ENCODE results near the gene SDR42E1.
"Not testable (repeated sequence)": the region's sequence is repeated elsewhere in the genome, so short reads cannot be mapped to it uniquely, and the experiment has no call there.

Gene SDR42E1

DNA sequence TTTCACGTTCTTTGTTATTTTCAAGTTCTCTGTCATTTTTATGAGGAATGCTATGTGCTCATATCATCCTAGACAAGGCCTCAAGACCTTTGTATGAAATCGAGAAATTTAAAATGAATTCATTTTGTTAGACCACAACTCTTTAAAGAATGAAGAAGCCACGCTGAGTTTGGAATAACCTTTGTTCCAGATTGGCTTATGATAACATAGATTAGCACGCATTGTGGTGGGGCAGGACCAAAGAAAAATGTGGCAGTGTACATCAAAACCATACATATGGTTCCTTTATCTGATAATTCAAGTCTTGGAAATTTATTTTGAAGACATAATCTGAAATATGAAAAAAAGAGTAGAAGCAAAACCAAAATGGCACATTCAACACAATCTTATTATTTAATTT lies 26.0 kb upstream of the SDR42E1 start:
- no peak for DNase-seq (ENCODE audit: low read depth)

DNA sequence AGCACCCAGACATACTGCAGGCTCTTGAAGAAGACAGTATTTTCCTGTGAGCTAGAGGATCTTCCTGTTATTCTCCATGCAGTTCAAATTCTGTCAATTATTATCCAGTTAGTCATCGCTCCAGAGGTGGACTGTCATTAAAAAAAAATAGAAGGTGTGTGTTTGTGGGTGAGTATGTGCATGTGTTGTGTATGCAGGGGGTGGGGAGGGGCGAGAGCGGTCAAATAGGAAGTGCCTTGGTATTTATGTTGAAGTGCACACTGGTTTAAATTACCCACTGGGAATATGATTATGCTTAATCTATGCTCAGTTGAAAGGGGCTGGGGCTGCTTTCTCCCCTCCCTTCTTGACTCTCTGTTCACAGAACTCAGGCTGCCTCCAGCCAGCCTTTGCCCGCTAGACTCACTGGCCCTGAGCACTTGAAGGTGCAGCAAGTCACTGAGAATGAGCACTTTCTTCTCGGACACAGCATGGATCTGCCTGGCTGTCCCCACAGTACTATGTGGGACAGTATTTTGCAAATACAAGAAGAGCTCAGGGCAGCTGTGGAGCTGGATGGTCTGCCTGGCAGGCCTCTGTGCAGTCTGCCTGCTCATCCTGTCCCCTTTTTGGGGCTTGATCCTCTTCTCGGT lies 23.8 kb upstream of the SDR42E1 start, which contains the start of gene HSD17B2:
TSS of gene HSD17B2 (plus strand) at position 273 of the 632 bp plus-strand sequence. CDS start at position 445, 172 bp downstream.
- peak; percentile 15 for DNase-seq (ENCODE audit: low read depth)

DNA sequence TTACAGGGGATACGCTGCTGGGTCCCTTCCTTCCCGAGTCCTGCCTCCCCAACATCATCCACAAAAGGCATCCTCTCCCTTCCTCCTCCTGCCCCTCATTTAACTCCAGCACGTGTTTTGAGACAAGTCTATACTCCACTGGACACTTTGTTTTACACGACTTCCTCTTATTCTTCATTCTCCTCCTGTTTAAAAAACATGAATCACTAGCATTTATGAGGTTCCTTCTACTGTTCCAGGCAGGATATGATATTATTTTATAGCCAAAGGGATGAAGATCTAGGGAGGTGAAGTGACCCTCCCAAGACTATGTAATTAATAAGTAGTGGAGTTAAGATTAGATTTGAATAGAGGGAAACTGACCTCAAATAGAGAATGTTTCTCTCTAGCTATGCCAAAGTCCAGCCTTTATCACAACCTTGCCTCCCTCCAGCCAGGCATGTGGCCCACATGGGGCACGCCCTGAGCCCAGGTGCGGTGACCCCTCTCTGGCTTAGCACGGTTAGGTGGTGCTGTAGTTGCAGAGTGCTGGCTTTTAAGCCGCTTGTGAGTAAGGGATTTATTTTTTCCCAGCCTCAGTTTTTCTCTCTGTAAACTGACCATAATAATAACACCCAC lies 22.5 kb upstream of the SDR42E1 start:
- DNase-seq (ENCODE audit: low read depth) = no peak

DNA sequence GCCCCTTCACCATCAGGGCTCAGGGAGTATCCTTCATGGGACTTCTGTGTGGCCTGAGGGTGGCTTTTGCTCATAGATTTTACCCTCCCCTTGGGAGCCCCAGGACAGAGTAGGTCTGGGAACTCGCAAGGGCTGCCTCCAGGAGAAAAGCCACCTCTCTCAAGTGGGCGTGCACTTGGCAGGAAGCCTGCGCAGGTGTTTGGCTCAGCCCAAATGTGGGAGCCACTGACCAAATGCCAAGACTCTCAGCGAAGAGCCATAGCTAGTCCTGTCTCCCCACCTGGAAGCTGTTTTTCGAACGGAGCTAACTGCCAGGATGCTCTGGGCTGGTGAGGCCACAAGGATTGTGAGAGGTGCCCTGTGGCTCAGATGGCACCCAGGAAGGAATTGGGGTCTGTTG lies 21.7 kb upstream of the SDR42E1 start:
- no peak for DNase-seq (ENCODE audit: low read depth)

DNA sequence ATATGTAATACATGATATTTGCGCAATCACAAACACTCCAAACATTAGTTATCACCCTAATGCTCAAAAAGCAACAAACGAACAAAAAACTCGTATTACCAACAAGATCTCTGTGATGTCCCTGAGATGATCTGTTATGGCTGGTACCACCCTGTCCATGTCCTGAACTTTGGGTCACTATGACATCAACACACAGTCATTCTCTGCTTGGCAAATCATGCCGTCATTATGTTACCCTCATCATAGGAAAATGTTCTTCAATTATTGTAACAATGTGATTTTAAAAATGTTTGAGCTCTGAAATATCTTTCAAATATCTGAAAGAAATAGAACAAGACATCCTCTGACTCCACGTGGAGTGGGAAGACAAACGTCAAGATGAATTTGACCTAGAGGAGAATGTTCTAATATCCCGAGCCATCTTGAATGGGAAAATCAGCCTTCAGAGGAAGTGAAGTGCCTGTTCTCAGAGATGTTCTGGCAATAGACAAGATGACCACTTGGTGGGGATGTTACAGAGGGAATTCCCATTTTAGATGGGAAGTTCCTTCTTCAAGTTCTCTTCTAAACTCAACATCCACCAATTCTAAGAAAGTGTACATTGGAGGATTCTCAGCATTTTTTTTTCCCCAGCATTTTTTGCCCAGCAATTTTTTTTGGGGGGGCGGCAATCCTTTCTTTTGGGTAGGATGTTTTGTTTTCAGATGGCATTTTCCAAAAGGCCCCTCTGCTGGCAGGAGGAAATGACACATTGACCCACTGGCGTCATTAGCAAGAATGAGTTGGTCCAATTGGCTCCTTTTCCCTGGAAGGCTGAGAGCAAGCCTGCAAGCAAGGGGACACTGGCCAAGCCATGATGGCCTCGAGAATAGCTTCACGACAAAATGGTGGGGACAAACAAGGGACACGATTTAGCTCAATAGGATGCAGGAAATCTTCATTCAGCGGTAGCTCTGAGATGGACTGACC lies 20.1 kb upstream of the SDR42E1 start:
- peak; percentile 66 for DNase-seq (ENCODE audit: low read depth)

DNA sequence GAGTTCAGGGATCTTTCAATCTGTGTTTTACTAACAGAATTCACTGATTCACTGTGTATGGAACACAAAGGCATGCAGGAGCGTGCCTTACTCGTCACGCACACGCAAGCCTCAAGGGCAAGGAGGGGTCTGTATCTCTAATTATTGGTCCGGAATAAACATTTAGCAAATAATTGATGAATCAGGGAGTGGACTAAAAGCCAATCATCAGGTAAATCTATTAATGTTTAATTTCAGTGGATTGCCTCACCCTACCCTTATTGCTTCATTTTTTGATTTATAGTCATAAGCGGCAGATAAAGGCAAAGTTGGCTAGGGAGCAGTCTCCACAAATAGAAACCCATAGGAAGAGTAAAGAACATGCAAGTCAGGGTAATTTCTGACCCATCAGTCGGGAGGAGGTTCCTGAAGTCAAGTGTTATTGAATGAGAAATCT lies 16.4 kb upstream of the SDR42E1 start:
- no peak for DNase-seq (ENCODE audit: low read depth)

DNA sequence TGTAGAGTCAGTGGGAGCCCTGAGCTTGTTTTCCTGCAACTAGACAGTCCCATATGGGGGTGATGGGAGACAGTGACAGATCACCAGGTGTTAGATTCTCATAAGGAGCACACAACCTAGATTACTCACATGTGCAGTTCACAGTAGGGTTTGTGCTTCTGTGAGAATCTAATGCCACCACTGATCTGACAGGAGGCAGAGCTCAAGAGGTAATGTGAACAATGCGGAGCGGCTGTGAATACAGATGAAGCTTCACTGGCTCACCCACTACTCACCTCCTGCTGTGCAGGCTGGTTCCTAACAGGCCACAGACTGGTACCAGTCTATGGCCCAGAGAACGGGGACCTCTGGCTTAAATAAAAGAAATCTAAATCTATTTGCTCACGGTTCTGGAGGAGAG lies 13.6 kb upstream of the SDR42E1 start:
- DNase-seq (ENCODE audit: low read depth) = no peak

DNA sequence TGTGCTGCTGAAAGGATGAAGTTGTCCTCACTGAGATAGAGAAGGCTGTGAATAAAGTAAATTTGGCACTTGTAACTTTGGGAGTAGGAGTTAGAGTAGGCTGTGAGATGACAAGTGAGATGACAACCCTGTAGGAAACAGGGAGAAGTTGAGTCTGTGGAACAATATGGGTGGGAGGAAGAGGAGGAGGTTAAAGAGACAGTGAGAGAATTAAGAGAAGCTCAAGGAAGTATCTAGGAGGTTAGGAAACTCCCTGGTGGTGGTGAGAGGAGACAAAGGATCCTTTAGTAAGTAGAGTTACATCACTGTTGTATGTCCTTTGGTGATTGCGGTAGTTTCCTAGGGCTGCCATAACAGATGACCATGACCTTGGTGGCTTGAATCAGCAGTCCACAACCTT lies 13.0 kb upstream of the SDR42E1 start:
- DNase-seq (ENCODE audit: low read depth) = no peak

DNA sequence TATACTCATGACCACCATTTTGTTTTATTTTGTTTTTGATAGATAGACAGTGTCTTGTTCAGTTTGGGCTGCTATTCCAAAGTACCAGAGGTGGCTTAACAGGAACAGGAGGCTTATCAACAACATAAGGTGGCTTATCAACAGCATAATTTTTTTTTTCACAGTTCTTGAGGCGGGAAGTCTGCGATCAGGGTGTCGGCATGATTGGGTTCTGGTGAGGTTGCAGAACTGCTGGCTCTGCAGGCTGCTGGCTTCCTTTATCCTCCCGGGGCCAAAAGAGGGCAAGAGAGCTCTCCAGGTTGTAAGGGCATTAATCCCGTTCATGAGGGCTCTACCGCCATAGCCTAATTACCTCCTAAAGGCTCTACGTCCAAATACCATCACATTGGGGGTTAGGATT lies 11.9 kb upstream of the SDR42E1 start:
- DNase-seq (ENCODE audit: low read depth) = no peak

DNA sequence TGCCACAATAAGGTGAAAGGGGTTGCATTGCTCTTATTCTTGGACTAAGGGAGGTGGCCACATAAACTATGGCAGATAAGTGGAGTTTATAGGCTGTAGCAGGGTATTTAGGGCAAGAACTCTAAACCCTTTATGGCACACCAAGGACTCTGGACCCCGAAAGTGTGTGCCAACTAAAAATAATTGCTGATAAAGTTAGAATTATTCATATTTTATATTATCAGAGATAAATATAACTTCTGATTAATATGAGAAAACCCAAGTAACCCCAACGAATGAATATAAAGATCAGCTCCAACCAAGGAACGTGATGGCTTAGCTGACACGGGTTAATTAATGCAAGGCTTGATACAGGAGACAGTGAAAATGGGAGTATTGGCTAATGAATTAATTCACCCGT lies 8.8 kb upstream of the SDR42E1 start:
- DNase-seq (ENCODE audit: low read depth) = no peak

DNA sequence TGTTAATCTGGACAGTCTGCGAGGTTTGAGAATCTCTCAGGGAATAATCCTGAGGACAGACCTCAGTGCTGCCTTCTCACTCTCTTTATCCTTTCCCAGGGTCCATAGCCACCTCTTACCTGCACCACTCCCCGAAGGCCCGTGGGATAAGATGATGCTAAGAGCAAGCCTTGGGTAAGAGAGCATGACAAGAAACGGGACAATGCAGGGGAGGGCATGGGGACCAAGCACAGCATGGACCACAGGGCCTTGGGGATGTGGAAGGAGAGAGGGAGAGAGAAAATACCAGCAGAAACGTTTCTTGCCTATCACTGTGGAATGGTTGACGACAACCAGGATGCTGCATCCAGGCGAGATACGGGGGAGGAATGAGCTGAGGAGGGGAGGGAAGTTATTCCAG lies 8.3 kb upstream of the SDR42E1 start:
- no peak for DNase-seq (ENCODE audit: low read depth)

DNA sequence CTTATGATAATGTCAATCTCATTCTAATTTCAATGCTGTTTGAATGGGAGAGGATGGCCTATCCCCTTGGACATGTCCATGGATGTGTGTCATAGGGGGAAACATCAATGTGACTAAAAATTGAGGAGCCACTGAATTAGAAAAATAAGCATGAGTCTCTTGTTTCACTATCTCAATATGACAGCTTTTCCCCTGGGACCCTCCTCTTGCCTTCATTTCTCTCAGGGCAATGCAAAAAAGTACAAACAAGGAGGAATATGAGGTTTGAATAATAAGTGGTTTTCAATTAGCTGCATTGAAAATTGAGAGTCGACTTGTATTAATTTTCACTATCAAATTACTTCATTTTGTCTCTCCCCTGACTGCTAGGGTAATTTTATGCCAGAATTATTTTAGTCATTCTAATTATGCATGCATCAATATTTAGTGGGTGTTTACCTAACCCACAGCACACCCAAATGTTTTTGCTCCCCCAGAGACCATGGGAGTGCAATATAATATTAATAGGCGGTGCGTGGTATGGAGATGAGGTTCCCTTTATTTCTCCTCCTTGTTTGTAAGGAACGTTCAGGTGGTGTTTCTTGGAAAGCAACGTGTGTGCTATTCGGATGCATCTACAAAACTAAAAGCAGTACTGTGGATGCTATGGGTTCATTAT lies 6.8 kb upstream of the SDR42E1 start:
- DNase-seq (ENCODE audit: low read depth) = no peak

DNA sequence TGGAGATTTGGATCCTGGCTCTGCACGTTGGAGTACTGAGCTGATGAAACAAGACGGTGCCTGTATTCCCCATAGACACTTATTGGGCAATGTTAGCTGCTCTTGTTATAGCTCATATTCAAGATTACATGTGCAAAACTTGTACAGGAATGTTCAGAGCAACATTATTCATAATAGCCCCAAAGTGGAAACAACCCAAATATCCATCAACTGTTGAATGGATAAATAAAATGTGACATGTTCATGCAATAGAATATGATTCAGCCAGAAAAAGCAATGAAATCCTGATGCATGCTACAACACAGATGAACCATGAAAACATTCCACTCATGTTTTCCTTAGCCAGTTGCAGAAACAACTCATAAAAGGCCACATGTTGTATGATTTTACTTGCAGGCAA lies 5.7 kb upstream of the SDR42E1 start:
- peak; percentile 24 for DNase-seq (ENCODE audit: low read depth)

DNA sequence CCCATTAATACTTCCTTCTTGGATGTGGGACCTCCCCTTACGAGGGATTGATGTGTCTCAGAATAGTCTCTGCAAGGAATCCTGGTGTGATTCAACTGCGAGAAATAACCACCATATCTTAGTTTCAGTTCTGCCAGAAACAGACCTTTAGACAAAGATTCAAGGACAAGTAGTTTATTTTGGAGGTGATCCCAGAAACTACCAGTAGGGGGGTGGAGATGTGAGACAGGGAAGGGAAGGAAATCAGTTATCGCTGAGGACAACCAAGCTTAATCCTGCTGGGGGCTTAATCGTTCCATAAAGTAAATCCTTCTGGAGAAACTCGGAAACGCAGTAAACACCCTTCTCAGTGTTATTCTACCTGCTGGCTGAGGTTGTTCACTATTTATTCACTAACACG lies 5.0 kb upstream of the SDR42E1 start:
- DNase-seq (ENCODE audit: low read depth) = peak; percentile 67

DNA sequence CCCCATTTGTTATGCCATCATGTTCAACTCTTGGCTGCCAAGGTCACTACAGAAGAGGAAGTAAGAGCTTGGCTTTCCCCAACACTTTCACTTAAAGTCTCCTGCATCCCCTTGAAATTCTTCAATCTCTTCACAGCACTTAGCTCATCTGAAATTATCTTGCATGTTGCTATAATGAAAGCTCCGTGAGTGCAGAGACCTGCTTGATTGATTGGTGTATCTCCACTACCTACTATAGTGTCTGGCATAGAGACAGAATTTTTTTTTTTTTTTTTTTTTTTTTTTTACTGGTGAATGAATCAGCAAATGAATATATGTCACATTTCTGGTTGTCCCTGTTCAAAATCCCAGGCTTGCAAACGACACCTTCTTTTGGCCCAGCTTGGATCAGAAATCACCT lies 1.9 kb upstream of the SDR42E1 start:
- no peak for DNase-seq (ENCODE audit: low read depth)

DNA sequence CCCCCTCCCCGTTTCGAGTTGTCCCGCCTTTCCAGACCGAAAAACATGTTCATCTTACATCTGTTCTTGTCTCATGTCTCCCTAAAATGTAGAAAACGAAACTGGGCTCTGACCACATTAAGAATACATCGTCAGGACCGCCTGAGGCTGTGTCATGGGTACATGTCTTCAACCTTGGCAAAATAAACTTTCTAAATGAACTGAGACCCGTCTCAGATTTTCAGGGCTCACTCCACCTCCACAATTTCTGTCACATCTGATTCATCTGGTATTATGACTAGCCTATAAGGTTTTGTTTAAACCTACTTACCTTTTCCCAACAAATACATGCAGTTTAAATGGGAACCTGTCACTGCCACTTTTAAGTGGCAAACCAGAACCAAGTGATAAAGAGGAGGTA lies 621 bp downstream of the SDR42E1 start:
- DNase-seq (ENCODE audit: low read depth) = no peak

DNA sequence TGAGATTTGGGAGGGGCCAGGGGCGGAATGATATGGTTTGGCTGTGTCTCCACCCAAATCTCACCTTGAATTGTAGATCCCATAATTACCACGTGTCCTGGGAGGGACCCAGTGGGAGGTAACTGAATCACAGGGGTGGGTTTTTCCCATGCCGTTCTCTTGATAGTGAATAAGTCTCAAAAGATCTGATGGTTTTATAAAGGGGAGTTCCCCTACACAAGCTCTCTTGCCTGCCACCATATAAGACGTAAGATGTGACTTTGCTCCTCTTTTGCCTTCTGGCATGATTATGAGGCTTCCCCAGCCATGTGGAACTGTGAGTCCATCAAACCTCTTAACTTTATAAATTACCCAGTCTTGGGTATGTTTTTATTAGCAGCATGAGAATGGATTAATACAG lies 1.5 kb downstream of the SDR42E1 start:
- not testable (repeated sequence) for DNase-seq (ENCODE audit: low read depth)

DNA sequence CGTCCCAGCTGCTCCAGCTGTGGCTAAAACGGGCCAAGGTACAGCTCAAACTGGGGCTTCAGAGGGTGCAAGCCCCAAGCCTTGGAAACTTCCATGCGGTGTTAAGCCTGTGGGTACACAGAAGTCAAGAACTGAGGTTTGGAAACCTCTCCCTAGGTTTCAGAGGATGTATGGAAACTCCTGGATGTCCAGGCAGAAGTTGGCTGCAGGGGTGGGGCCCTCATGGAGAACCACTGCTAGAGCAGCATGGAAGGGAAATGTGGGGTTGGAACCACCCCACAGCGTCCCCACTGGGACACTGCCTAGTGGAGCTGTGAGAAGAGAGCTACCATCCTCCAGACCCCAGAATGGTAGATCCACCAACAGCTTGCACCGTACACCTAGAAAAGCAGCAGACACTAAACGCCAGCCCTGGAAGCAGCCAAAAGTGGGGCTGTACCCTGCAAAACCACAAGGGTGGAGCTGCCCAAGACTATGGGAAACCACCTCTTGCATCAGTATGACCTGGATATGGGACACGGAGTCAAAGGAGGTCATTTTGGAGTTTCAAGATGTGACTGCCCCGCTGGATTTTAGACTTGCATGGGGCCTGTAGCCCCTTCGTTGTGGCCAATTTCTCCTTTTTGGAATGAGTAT lies 2.2 kb downstream of the SDR42E1 start:
- DNase-seq (ENCODE audit: low read depth) = no peak

DNA sequence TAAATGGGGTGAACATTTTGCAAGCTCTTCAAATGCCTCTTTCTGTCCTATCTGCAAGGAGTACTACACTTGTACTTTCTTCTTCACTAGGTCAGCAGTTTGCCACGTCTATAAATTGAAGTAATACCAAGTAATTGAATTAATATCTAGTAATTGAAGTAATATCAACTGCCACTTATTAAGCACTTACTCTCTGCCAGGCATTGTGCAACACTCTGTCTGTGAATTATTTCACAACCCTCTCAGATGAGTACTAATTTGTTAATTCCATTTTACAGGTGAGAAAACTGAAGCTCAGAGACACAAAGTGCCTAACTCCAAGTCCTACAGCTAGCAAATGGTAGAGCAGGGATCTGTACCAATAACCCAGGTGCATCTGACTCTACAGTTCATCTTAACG lies 4.1 kb downstream of the SDR42E1 start:
- no peak for DNase-seq (ENCODE audit: low read depth)

DNA sequence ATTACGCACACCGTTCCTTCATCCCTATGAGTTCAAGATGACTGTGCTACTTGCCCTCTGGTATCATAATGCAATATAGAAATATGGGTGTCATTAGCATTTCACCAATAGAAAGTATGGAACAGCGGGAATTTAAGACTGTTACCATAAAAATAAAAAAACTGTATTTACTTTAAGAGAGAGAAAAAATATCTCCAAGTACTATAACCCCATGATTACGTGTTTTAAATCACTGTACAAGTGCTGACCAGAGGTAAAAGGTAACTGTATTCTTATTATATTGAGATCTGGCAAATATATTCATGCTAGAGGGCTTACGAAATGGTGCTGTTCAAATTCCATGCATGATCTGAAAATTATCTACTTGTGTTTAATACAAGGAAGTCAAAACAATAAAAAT lies 5.2 kb downstream of the SDR42E1 start:
- DNase-seq (ENCODE audit: low read depth) = no peak

DNA sequence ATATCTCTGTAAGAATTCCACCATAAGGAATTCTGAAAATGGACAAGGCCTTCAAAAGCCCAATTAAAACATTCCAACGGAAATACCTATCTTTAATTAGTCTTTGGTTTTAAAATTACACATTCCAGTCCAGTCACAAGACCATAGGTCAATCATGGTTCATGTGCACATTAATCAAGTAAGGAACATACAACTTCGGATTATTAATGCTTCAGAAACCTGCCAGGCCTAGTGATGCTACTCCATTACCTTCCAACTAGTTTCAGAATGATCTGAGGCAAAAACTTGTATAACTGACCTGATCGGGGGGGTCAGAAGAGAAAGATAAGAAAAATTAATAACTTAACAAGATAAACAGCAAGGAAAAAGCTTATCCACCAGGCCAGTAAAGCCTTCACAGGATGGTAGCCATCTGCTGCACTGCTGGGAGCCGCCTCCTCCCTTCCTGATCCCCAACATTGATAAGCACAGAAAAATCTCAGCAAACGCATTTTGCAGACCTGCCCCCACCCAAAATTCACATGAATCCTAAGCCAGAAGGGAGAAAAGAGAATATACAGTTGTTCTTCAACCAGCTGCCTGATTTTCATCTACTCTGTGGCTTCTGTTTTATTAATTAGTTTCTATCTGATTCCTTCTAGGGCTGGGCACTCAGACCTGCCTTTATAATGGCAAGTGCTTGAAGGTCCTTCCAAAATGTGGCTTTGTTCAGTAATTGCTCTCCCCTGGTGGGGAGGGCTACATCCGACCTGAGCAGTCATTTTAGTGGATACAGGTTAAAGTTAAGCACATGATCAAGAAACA lies 6.0 kb downstream of the SDR42E1 start:
- no peak for DNase-seq (ENCODE audit: low read depth)

All from iris pigment epithelial cell (primary cell).